ENCODE measurements around the gene PCDHB9.
"Not testable (repeated sequence)": the region's sequence is repeated elsewhere in the genome, so short reads cannot be mapped to it uniquely, and the experiment has no call there.

Gene PCDHB9
- total RNA-seq, result 0 to 0.36 (median 0) reads per million in 4 experiments

DNA sequence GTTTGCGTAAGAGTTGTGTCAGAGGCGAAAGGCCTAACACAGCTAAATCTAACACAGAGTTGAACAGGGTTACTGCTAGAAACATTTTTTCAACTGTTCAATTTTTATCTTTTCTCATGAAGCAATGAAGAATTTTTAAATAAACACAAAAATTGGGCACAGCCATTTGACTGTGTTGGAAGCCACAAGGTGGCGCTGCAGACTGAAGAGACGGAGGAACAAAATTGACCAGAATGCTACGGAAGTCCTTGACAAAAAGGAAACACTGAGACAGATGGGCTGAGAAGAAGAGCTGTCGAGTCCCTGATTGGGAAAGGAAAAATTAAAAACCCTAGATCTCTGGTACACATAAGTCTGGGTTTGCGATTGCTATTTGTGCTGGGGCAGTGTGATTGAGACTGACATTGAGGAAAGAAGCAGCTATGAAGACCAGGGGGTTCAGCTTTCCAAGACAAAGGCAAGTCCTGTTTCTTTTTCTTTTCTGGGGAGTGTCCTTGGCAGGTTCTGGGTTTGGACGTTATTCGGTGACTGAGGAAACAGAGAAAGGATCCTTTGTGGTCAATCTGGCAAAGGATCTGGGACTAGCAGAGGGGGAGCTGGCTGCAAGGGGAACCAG lies at the start of gene PCDHB9:
TSS of gene PCDHB9 (plus strand) at position 265 of the 616 bp plus-strand sequence. CDS start at position 423, 158 bp downstream.
- no peak for DNase-seq

DNA sequence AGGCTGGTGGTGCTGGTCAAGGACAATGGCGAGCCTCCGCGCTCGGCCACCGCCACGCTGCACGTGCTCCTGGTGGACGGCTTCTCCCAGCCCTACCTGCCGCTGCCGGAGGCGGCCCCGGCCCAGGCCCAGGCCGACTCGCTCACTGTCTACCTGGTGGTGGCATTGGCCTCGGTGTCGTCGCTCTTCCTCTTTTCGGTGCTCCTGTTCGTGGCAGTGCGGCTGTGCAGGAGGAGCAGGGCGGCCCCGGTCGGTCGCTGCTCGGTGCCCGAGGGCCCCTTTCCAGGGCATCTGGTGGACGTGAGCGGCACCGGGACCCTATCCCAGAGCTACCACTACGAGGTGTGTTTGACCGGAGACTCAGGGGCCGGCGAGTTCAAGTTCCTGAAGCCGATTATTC lies 49.6 kb upstream of the PCDHB9 start:
- not testable (repeated sequence) for DNase-seq

DNA sequence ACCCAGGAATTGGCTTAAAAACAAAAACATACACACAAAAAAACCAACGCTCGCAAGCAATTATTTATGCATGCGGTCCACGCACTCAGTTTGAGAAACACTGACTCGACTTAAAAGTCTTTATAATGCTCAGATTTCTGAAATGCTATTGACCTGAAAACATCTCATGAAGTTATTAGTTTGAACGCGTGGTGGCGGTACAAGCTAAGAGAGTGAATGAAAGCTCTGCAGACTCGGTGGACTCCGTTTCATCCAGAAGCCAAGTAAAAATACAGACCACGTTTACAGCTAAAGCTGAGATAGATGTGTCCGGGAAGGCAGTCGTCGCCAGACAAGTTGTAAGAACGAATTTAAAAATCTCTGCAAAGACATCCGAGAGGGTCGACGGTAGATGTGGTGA lies 37.1 kb upstream of the PCDHB9 start, which contains the start of gene PCDHB6:
TSS of gene PCDHB6 (plus strand) at position 246 of the 400 bp plus-strand sequence. CDS start 201 bp downstream, outside the sequence.
- no peak for DNase-seq

DNA sequence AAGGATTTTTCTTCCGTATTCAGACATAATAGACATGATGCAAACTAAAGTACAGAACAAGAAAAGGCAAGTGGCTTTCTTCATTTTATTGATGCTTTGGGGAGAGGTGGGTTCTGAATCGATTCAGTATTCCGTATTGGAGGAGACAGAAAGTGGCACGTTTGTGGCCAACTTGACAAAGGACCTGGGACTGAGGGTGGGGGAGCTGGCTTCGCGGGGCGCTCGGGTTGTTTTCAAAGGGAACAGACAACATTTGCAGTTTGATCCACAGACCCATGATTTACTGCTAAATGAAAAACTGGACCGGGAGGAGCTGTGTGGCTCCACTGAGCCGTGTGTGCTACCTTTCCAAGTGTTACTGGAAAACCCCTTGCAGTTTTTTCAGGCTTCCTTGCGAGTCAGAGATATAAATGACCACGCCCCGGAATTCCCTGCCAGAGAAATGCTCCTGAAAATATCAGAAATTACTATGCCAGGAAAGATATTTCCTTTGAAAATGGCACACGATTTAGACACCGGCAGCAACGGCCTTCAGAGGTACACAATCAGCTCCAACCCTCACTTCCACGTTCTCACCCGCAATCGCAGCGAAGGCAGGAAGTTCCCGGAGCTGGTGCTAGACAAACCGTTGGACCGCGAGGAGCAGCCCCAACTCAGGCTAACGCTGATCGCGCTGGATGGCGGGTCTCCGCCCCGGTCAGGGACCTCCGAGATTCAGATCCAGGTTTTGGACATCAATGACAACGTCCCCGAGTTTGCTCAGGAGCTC lies 36.6 kb upstream of the PCDHB9 start:
- no peak for DNase-seq

DNA sequence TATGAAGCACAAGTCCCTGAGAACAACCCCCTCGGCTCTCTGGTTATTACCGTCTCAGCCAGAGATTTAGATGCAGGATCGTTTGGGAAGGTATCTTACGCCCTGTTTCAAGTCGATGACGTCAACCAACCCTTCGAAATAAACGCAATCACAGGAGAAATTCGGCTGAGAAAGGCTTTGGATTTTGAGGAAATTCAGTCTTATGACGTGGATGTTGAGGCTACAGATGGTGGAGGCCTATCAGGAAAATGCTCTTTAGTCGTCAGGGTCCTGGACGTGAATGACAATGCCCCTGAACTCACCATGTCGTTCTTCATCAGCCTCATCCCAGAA lies 36.0 kb upstream of the PCDHB9 start:
- DNase-seq, result no peak

DNA sequence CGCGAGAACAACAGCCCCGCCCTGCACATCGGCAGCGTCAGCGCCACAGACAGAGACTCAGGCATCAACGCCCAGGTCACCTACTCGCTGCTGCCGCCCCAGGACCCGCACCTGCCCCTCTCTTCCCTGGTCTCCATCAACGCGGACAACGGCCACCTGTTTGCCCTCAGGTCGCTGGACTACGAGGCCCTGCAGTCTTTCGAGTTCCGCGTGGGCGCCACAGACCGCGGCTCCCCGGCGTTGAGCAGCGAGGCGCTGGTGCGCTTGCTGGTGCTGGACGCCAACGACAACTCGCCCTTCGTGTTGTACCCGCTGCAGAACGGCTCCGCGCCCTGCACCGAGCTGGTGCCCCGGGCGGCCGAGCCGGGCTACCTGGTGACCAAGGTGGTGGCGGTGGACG lies 35.3 kb upstream of the PCDHB9 start:
- DNase-seq, result not testable (repeated sequence)

DNA sequence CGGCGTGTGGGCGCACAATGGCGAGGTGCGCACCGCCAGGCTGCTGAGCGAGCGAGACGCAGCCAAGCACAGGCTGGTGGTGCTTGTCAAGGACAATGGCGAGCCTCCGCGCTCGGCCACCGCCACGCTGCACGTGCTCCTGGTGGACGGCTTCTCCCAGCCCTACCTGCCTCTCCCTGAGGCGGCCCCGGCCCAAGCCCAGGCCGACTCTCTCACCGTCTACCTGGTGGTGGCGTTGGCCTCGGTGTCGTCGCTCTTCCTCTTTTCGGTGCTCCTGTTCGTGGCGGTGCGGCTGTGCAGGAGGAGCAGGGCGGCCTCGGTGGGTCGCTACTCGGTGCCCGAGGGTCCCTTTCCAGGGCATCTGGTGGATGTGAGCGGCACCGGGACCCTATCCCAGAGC lies 34.9 kb upstream of the PCDHB9 start:
- not testable (repeated sequence) for DNase-seq

DNA sequence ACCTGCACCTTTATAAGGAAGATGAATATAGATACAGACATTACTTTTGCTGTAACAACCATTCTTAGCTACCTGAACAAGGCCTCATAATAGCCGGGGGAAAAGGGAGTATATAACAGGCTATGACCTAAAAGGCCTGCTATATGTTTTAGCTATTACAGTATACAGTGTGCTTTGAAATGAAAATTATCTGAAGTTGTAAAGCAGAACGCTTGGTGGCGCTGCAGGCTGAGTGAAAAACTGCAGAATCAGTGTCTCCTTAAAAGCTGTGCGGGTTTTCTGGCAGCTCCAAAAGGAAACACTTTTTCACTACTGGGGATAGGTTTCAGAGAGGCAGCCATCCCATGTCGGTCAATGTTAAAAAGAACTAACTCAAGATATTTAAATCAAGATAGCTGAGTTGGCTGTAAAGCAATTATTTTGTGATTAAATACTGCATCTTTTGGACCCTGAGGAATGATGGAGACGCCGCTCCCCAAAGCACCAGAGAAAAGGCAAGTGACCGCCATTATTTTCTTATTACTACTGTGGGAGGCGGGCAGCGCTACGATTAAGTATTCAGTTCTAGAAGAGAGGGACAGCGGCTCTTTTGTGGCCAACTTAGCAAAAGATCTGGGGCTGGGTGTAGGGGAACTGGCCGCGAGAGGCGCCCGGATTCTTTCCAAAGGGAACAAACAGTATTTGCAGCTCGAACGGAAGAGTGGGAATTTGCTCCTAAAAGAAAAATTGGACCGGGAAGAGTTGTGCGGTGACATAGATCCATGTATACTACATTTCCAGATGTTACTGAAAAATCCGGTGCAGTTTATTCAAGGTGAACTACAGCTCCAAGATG lies 31.2 kb upstream of the PCDHB9 start:
- no peak for DNase-seq

DNA sequence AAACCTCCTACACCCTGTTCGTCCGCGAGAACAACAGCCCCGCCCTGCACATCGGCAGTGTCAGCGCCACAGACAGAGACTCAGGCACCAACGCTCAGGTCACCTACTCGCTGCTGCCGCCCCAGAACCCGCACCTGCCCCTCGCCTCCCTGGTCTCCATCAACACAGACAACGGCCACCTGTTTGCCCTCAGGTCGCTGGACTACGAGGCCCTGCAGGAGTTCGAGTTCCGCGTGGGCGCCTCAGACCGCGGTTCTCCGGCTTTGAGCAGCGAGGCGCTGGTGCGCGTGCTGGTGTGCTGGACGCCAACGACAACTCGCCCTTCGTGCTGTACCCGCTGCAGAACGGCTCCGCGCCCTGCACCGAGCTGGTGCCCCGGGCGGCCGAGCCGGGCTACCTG lies 29.6 kb upstream of the PCDHB9 start:
- not testable (repeated sequence) for DNase-seq

DNA sequence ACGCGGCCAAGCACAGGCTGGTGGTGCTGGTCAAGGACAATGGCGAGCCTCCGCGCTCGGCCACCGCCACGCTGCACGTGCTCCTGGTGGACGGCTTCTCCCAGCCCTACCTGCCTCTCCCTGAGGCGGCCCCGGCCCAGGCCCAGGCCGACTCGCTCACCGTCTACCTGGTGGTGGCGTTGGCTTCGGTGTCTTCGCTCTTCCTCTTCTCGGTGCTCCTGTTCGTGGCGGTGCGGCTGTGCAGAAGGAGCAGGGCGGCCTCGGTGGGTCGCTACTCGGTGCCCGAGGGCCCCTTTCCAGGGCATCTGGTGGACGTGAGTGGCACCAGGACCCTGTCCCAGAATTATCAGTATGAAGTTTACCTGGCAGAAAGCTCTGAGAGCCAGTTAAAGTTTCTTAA lies 29.1 kb upstream of the PCDHB9 start:
- not testable (repeated sequence) for DNase-seq

DNA sequence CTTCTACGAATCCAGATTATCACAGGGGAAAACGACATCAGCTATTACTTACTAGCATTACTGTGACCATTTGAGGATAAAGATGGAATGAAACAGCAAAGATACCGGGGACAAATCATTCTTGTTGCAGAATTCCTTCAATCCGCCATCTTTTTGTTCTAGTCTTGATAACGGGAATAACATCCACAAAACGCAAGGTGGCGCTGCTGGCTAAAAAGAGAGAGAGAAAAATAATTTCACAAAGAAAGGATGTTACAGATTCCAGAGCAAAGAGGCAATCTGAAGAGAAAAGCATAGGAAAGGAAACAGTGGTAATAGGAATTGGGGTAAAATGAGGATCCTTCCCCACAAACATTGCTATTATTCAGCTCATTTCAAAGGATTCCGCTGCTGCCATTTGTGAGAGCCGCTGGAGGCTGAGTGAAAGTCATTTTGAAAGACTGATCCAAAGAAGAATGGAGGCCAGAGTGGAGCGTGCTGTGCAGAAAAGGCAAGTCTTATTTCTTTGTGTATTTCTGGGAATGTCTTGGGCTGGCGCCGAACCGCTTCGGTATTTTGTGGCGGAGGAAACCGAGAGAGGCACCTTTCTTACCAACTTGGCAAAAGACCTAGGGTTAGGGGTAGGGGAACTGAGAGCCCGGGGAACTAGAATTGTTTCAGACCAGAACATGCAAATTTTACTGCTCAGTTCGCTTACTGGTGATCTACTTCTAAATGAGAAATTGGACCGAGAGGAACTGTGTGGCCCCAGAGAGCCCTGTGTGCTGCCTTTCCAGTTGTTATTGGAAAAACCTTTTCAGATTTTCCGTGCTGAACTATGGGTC lies 14.4 kb upstream of the PCDHB9 start, which contains the start of gene PCDHB7:
TSS of gene PCDHB7 (plus strand) at position 264 of the 824 bp plus-strand sequence. CDS start at position 456, 192 bp downstream.
- DNase-seq, result no peak

DNA sequence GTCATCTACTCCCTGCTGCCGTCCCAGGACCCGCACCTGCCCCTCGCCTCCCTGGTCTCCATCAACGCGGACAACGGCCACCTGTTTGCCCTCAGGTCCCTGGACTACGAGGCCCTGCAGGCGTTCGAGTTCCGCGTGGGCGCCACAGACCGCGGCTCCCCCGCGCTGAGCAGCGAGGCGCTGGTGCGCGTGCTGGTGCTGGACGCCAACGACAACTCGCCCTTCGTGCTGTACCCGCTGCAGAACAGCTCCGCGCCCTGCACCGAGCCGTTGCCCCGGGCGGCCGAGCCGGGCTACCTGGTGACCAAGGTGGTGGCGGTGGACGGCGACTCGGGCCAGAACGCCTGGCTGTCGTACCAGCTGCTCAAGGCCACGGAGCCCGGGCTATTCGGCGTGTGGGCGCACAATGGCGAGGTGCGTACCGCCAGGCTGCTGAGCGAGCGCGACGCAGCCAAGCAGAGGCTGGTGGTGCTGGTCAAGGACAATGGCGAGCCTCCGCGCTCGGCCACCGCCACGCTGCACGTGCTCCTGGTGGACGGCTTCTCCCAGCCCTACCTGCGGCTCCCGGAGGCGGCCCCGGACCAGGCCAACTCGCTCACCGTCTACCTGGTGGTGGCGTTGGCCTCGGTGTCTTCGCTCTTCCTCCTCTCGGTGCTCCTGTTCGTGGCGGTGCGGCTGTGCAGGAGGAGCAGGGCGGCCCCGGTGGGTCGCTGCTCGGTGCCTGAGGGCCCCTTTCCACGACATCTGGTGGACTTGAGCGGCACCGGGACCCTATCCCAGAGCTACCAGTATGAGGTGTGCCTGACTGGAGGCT lies 12.5 kb upstream of the PCDHB9 start:
- not testable (repeated sequence) for DNase-seq

DNA sequence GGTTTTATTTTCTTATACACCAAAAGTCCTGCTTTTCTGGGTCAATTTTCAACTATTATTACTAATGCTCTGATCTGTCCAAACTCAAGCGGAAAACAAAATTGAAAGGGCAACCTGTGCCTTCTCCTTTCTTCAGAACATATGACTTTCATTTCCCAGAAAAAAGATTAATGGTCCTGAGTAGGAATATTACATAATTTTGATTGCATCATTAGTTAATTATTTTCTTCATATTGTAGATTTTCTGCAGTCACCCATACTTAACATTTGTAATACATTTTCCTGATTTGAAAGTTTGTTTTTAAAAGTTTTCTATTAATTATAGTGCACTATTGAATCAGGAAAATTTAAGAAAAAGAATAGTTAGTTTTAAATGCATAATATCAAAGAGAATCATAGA lies 11.0 kb upstream of the PCDHB9 start:
- DNase-seq, result no peak

DNA sequence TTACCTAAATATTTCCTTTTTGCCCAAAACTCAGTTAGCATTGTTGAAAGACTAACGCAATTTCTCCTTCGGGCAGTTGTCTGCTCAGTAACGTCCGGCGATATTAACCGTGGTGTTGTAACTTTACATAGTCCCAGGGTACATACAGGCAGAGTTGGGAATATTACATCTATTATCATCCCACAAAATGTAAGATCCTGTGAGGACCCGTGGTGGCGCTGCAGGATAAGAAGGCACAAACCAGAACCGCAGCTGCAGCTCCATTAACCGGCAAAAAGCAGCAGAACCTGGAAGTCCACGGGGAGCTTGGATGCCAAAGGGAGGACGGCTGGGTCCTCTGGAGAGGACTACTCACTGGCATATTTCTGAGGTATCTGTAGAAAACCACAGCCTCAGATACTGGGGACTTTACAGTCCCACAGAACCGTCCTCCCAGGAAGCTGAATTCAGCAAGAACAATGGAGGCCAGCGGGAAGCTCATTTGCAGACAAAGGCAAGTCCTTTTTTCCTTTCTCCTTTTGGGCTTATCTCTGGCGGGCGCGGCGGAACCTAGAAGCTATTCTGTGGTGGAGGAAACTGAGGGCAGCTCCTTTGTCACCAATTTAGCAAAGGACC lies 9.3 kb upstream of the PCDHB9 start, which contains the start of gene PCDHB8:
TSS of gene PCDHB8 (plus strand) at position 214 of the 615 bp plus-strand sequence. CDS start at position 459, 245 bp downstream.
- DNase-seq, result not testable (repeated sequence)

DNA sequence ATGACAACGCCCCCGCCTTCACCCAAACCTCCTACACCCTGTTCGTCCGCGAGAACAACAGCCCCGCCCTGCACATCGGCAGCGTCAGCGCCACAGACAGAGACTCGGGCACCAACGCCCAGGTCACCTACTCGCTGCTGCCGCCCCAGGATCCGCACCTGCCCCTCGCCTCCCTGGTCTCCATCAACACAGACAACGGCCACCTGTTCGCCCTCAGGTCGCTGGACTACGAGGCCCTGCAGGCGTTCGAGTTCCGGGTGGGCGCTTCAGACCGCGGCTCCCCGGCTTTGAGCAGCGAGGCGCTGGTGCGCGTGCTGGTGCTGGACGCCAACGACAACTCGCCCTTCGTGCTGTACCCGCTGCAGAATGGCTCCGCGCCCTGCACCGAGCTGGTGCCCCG lies 7.6 kb upstream of the PCDHB9 start:
- DNase-seq, result not testable (repeated sequence)

DNA sequence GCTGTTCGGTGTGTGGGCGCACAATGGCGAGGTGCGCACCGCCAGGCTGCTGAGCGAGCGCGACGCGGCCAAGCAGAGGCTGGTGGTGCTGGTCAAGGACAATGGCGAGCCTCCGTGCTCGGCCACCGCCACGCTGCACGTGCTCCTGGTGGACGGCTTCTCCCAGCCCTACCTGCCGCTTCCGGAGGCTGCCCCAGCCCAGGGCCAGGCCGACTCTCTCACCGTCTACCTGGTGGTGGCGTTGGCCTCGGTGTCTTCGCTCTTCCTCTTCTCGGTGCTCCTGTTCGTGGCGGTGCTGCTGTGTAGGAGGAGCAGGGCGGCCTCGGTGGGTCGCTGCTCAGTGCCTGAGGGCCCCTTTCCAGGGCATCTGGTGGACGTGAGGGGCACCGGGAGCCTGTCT lies 7.1 kb upstream of the PCDHB9 start:
- DNase-seq, result not testable (repeated sequence)

DNA sequence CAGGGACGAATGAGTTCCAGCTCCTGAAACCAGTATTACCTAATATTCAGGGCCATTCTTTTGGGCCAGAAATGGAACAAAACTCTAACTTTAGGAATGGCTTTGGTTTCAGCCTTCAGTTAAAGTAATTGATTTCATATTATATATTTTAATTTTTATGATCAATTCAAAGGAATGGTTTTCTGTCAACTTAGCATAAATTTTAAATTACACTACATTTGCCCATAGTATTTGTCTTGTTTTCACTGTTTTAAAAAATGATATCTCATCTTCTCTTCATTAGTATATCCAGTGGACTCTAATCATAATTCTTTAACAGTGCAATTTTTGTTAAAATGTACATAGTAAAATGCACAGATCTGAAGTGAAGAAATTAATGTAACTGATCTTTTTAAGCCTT lies 6.6 kb upstream of the PCDHB9 start:
- no peak for DNase-seq

DNA sequence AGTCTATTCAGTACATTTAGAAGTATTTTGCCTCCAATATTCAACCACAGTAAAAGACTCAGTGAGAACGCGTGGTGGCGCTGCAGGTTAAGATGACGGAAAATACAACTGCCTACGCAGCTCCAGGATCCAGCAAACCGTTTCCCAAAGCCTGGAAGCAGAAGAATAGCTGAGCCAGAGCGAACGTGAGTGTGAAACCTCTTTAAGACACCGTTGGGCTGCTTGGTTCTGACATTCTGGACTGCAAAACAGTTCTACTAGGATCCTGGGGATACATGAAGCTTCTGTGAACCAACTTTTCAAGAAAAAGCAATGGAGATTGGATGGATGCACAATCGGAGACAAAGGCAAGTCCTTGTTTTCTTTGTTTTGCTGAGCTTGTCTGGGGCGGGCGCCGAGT lies 4.7 kb upstream of the PCDHB9 start, which contains the start of gene PCDHB16:
TSS of gene PCDHB16 (plus strand) at position 140 of the 400 bp plus-strand sequence. CDS start at position 313, 173 bp downstream.
- DNase-seq, result no peak

DNA sequence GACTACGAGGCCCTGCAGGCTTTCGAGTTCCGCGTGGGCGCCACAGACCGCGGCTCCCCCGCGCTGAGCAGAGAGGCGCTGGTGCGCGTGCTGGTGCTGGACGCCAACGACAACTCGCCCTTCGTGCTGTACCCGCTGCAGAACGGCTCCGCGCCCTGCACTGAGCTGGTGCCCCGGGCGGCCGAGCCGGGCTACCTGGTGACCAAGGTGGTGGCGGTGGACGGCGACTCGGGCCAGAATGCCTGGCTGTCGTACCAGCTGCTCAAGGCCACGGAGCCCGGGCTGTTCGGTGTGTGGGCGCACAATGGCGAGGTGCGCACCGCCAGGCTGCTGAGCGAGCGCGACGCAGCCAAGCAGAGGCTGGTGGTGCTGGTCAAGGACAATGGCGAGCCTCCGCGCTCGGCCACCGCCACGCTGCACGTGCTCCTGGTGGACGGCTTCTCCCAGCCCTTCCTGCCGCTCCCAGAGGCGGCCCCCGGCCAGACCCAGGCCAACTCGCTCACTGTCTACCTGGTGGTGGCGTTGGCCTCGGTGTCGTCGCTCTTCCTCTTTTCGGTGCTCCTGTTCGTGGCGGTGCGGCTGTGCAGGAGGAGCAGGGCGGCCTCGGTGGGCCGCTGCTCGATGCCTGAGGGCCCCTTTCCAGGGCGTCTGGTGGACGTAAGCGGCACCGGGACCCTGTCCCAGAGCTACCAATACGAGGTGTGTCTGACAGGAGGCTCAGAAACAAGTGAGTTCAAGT lies 2.7 kb upstream of the PCDHB9 start:
- not testable (repeated sequence) for DNase-seq

DNA sequence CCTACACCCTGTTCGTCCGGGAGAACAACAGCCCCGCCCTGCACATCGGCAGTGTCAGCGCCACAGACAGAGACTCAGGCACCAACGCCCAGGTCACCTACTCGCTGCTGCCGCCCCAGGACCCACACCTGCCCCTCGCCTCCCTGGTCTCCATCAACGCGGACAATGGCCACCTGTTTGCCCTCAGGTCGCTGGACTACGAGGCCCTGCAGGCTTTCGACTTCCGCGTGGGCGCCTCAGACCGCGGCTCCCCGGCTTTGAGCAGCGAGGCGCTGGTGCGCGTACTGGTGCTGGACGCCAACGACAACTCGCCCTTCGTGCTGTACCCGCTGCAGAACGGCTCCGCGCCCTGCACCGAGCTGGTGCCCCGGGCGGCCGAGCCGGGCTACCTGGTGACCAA lies 1.7 kb downstream of the PCDHB9 start:
- DNase-seq, result not testable (repeated sequence)
